GM19023 (cell line): ENCODE results near the gene PHOSPHO2.

Source experiments
- ATAC-seq: cut with Tn5 transposase; IDR thresholded peaks from one replicate; pipeline ENCODE4 v1.9.1; 2021; ENCODE audit warnings: mild to moderate bottlenecking, moderate library complexity; ENCODE audit not compliant: unreplicated experiment

The PHOSPHO2 gene

GRCh38 chr2:169694113-169694893, at the start of gene PHOSPHO2, which contains the start of gene CFAP210:
Gene PHOSPHO2, plus strand, starts transcription at chr2:169694469. Its CDS starts 6,503 bp downstream, at chr2:169700972.
Gene CFAP210, minus strand, starts transcription at chr2:169694405. Its CDS starts 78 bp downstream, at chr2:169694327.
- peak; percentile 100 for ATAC-seq

- ATAC-seq = no peak
Observed at GRCh38 chr2:169647496-169647895, 46.8 kb upstream of the PHOSPHO2 start.

GRCh38 chr2:169649278-169649677, 45.0 kb upstream of the PHOSPHO2 start:
- ATAC-seq = no peak

- no peak for ATAC-seq
Observed at GRCh38 chr2:169653636-169654035, 40.6 kb upstream of the PHOSPHO2 start.

- no peak for ATAC-seq
Observed at GRCh38 chr2:169656164-169656563, 38.1 kb upstream of the PHOSPHO2 start.

- no peak for ATAC-seq
Observed at GRCh38 chr2:169658877-169659276, 35.4 kb upstream of the PHOSPHO2 start.

- ATAC-seq = no peak
Observed at GRCh38 chr2:169659320-169659719, 34.9 kb upstream of the PHOSPHO2 start.

- ATAC-seq = no peak
Observed at GRCh38 chr2:169661265-169661664, 33.0 kb upstream of the PHOSPHO2 start.

GRCh38 chr2:169662744-169663143, 31.5 kb upstream of the PHOSPHO2 start:
- ATAC-seq = no peak

- ATAC-seq = no peak
Observed at GRCh38 chr2:169663247-169663646, 31.0 kb upstream of the PHOSPHO2 start.

GRCh38 chr2:169664600-169664977, 29.7 kb upstream of the PHOSPHO2 start:
- no peak for ATAC-seq

- ATAC-seq = no peak
Observed at GRCh38 chr2:169664978-169665930, 29.0 kb upstream of the PHOSPHO2 start.

- ATAC-seq = no peak
Observed at GRCh38 chr2:169667583-169667982, 26.7 kb upstream of the PHOSPHO2 start.

GRCh38 chr2:169670215-169670651, 24.0 kb upstream of the PHOSPHO2 start:
- ATAC-seq = peak; percentile 57

GRCh38 chr2:169670937-169671336, 23.3 kb upstream of the PHOSPHO2 start:
- no peak for ATAC-seq

GRCh38 chr2:169672406-169672805, 21.9 kb upstream of the PHOSPHO2 start:
- no peak for ATAC-seq

- ATAC-seq = no peak
Observed at GRCh38 chr2:169673106-169673505, 21.2 kb upstream of the PHOSPHO2 start.

GRCh38 chr2:169673921-169674320, 20.3 kb upstream of the PHOSPHO2 start:
- no peak for ATAC-seq

GRCh38 chr2:169676357-169676756, 17.9 kb upstream of the PHOSPHO2 start:
- ATAC-seq = no peak

- no peak for ATAC-seq
Observed at GRCh38 chr2:169676850-169677249, 17.4 kb upstream of the PHOSPHO2 start.

- no peak for ATAC-seq
Observed at GRCh38 chr2:169683054-169683424, 11.2 kb upstream of the PHOSPHO2 start.
